Muscle layer of duodenum (tissue), 2 donors: ENCODE data around the gene ADAMTS7.
"Not testable (repeated sequence)": the region's sequence is repeated elsewhere in the genome, so short reads cannot be mapped to it uniquely, and the experiment has no call there.

Source experiments
- H3K27ac ChIP-seq: one replicate; pipeline ENCODE4 v1.7.0; 2013; ENCODE audit warnings: mild to moderate bottlenecking, low read length
- H3K27me3 ChIP-seq: one replicate; pipeline ENCODE4 v1.7.0; 2013; ENCODE audit warnings: low read depth, mild to moderate bottlenecking, control low read depth, low read length
- H3K36me3 ChIP-seq, 2 donors: one replicate each; pipeline ENCODE4 v1.7.0; 2013; ENCODE audit warnings: low read length in 2 of 2, control low read depth in 1 of 2, mild to moderate bottlenecking in 1 of 2; ENCODE audit not compliant: insufficient read depth in 2 of 2, control insufficient read depth in 1 of 2
- H3K4me1 ChIP-seq, 2 donors: one replicate each; pipeline ENCODE4 v1.7.0; 2013; ENCODE audit warnings: low read length in 2 of 2, mild to moderate bottlenecking in 2 of 2, control low read depth in 1 of 2, moderate library complexity in 1 of 2; ENCODE audit not compliant: insufficient read depth in 2 of 2, control insufficient read depth in 1 of 2
- H3K4me3 ChIP-seq, 2 donors: one replicate each; pipeline ENCODE4 v1.7.0; 2013; ENCODE audit warnings: low read length in 2 of 2, low read depth in 1 of 2, mild to moderate bottlenecking in 1 of 2
- H3K9me3 ChIP-seq, 2 donors: one replicate each; pipeline ENCODE4 v1.7.0; 2013; ENCODE audit warnings: low read length in 2 of 2, control low read depth in 1 of 2, mild to moderate bottlenecking in 1 of 2; ENCODE audit not compliant: control insufficient read depth in 1 of 2
- donor health status: healthy.

The ADAMTS7 gene

DNA sequence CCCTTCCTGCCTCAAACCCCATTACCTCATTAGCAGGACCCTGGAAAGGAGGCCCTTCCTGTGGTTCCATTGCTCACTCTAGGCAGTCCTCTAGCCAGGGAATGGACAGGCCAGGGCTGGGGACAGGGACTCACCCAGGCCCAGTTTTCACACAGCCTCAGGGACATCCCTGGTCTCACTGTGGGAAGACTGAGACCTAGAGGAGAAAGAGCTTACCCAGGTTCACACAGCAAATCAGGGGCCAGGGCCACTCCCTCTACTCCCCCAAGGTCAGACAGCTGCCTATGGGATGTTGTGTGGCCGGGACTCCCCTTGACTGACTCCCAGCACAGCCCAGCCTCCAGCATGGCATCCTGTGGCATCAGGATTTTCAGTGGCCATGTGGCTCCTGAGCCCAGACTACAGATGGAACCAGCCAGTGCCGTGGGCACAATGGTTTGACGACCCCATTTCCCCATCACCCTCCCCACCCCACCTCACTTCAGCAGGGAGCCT lies 49.3 kb downstream of the ADAMTS7 start:
- H3K27me3 ChIP-seq, result no peaks in the 10 kb centered on the region
- H3K4me1 ChIP-seq, result peaks cover 0 to 12% of the 10 kb centered on the region in 2 donors
- H3K36me3 ChIP-seq, result no peaks in the 10 kb centered on the region
- no peak overlapping the region for H3K4me3 ChIP-seq
- H3K27ac ChIP-seq, result no peak overlapping the region
- H3K9me3 ChIP-seq, result no peaks in the 10 kb centered on the region

DNA sequence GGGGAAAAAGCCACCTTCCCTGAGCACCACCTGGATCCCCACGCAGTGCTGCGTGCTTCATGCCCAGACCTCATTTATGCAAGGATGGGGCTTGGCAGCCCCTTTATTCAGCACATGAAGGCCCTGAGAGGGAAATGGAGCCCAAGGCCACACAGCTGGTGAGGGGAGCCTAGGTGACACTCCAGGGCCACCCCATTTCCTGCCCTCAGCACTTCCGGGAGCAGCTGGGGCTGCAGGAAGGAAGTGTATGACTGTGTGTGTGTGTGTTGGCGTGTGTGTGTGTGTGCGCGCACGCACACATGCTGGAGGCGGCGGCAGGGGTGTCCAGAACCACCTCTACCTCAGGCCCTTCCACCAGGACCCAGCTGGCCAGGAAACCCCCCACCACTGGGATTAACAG lies 49.8 kb downstream of the ADAMTS7 start:
- peaks cover 0 to 16% of the 10 kb centered on the region in 2 donors for H3K4me1 ChIP-seq
- not testable (repeated sequence) for H3K27me3 ChIP-seq, H3K36me3 ChIP-seq, H3K4me3 ChIP-seq, H3K9me3 ChIP-seq, H3K27ac ChIP-seq

DNA sequence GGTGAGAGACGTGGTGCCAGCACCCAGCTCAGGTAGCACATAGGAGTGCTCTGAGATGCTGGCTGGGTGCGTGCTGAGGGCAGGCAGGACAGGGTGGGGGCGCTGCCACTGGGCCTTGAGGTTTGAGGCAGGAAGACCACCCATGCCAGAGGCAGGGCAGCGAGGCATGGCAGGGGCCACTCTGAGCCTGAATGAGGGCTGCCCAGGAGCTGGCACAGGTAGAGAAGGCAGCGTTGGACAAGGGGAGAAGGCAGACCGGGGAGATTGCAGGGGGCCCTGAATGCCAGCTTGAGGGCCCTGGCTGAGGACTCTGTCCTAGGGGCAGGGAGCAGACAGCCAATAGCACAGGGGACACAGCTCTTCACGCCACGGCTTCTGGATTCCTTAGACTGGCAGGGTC lies 50.2 kb downstream of the ADAMTS7 start:
- Histone ChIP-seq H3K4me3 (no peak overlapping the region), H3K4me1 (peaks cover 0 to 16% of the 10 kb centered on the region in 2 donors), H3K27me3 (no peaks in the 10 kb centered on the region), H3K27ac (no peak overlapping the region), H3K36me3 (no peaks in the 10 kb centered on the region), H3K9me3 (no peaks in the 10 kb centered on the region)

DNA sequence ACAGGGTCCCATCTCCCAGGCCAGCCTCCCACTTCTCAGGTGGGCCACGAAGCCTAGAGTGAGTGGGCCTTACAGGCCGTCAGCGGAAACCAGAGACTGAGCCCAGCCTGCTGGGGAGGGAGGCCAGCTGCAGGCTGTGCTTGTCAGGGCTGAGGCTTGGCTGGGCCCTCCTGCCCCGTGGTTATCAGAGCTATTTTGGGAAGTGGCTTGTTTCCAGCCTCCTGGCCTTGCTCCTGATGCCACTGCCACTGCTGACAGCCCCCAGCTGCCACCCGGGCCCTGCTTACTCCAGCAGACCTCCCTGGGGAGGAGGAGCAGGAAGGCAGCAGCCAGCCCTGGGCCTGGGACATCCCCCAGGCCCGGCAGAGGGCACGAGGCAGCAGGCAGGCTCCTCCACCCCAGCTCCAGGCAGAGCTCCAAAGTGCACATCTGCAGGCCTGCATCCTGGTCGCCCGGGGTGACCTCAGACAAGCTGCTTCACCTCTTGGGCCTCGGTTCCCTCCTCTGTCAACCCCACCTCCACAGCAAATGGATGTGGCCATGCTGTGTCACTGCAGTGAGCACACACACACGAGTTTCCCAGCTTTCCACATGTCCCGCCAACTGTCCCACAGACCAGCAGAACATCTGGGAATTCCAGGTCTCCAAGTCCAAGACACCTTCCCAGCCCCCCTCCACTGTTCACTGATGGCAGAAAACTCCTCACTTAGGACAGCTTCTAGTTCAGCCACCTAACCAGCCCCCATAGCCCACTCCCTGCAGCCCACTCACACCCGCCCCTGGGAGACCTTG lies 51.0 kb downstream of the ADAMTS7 start:
- not testable (repeated sequence) for H3K9me3 ChIP-seq, H3K4me3 ChIP-seq, H3K27ac ChIP-seq, H3K36me3 ChIP-seq, H3K27me3 ChIP-seq
- H3K4me1 ChIP-seq, result peaks cover 0 to 16% of the 10 kb centered on the region in 2 donors

DNA sequence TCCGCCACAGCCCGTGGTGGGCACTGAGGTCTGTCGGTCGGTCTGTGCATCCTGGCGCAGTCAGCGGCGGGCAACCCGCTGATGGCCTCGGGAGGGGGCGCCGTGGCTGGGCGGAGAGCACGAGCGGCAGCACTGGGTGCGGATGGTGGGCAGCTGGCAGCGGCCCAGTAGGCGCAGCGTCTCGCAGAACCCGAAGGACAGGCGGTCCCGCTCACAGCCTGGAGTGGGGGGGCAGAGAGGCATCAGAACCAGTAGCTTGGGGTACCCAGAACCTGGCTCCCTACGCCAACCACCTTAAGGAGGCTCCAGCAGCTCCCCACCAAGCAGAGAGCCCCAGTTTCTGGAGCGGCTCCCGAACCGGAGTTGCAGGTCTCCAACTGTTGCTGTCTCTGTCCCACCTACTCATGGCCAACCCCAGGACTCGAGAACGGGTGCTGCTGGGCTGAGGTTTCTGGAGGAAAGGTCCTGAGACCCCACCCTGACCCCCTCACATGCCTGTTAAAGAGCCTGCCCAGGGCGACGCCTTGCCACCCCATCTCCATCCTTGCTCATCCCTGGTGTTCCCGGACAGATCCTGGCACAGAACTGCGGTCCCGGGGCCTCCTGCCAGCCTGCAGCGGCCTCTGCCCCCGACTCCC lies 51.8 kb downstream of the ADAMTS7 start:
- H3K36me3 ChIP-seq, H3K27me3 ChIP-seq, H3K27ac ChIP-seq, H3K4me3 ChIP-seq, H3K9me3 ChIP-seq: not testable (repeated sequence)
- H3K4me1 ChIP-seq, result peaks cover 0 to 16% of the 10 kb centered on the region in 2 donors

DNA sequence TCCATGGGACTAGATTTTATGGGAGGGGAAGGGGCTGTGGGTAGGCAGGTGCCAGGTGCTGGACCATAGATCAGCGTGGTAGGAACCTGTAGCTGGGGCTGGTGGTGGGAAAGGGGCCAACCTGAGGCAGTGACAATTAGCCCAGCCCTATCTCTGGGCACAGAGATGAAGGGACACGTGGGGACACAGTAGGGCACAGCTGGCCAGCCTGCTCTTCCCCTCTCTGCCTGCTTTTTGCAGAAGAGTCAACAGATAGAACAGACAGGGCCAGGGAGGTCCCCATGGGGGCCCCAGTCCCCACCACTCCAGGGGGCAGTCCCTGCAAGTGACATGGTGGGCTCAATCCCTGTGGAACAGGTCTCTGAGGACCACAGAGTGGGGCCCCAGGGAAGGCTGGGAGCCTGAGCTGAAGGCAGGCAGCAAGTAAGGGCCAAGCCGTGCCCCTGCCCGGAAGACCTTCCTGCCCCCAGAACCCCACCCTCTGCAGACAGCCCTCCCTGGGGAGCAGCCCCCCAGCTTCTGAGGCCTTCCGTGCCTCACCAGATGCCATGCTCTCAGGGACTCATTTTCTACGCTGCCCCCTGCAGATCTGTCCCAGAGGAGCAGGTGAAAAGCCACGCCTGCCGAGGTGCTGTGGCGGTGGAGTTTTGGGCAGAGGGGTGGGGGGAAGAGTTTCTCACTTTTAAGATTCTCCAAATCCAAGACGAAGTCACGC lies 52.6 kb downstream of the ADAMTS7 start:
- not testable (repeated sequence) for H3K9me3 ChIP-seq, H3K36me3 ChIP-seq, H3K27ac ChIP-seq, H3K27me3 ChIP-seq, H3K4me3 ChIP-seq
- peaks cover 0 to 16% of the 10 kb centered on the region in 2 donors for H3K4me1 ChIP-seq

DNA sequence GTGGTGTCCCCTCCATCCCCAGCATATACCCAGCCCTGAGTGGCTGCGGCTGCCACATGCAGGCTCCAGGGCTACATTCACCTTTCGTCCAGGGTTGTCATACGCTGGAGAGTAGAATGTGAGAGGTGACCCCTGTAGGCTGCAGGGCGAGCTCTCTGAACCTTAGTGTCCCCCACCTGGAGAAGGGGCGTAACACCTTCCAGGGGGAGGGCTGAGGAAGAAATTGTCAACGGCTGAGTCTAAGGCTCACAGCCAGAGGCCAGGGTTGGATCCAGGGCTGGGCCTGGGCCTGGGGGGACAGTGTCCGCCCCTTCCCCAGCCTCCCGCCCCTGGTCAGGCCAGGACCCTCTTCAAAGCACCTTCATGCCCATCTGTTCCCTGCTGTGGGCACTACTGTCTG lies 53.2 kb downstream of the ADAMTS7 start:
- H3K36me3 ChIP-seq, H3K9me3 ChIP-seq, H3K27ac ChIP-seq, H3K27me3 ChIP-seq, H3K4me3 ChIP-seq: not testable (repeated sequence)
- peaks cover 0 to 16% of the 10 kb centered on the region in 2 donors for H3K4me1 ChIP-seq

DNA sequence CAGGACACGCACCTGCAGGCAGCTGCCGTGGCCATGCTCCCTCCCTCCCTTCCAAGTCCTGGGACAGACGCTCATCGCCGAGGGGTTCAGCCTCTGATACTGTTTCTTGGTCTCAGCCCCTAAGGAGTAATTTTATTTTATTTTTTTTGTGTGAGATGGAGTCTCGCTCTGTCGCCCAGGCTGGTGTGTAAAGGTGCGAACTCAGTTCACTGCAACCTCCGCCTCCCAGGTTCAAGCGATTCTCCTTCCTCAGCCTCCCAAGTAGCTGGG lies 53.7 kb downstream of the ADAMTS7 start:
- Histone ChIP-seq H3K4me3 (no peak overlapping the region), H3K27ac (no peak overlapping the region), H3K4me1 (peaks cover 0 to 16% of the 10 kb centered on the region in 2 donors), H3K36me3 (no peaks in the 10 kb centered on the region), H3K9me3 (no peaks in the 10 kb centered on the region), H3K27me3 (no peaks in the 10 kb centered on the region)

DNA sequence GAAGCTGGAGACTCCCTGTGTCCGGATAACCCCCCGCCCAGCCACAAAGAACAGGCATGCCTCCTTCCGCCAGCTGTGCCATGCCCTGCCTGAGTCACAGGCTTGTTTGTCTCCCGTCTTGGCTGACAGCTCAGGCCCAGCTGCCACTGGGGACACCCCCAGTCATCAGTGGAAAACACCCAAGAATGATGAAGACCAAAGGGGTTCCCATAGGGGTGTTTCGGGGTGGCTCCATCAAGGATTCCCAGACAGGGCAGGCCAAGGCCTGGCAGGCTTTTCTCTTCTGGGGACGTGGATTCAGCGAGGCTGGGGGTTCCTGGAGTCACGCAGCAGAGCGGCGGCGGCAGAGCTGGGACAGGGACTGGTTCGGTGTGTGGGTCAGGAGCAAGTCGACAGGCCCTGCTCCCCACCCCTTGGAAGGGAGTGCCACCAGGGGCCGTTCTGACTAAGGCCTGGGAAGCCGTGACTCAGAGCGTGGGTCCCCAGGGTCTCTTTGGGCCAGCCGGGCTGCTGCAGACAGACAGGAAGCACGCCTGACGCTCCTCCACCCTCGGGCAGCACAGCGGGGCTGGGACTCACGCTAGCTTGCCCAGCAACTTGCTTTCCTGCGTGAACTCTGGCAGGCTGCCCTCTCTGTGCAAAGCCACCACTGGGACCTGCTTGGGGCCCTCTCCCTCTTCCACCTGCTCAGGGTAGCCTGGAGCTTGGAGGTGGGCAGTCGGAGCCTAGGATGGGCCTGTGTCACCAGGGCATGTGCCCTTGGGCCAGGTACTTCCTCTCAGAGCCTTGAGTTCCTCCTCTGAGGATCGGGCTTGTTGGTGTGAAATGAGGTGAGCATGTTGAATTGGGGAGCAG lies 54.3 kb downstream of the ADAMTS7 start:
- not testable (repeated sequence) for H3K27ac ChIP-seq, H3K27me3 ChIP-seq, H3K36me3 ChIP-seq, H3K9me3 ChIP-seq, H3K4me3 ChIP-seq
- H3K4me1 ChIP-seq, result peaks cover 0 to 16% of the 10 kb centered on the region in 2 donors

DNA sequence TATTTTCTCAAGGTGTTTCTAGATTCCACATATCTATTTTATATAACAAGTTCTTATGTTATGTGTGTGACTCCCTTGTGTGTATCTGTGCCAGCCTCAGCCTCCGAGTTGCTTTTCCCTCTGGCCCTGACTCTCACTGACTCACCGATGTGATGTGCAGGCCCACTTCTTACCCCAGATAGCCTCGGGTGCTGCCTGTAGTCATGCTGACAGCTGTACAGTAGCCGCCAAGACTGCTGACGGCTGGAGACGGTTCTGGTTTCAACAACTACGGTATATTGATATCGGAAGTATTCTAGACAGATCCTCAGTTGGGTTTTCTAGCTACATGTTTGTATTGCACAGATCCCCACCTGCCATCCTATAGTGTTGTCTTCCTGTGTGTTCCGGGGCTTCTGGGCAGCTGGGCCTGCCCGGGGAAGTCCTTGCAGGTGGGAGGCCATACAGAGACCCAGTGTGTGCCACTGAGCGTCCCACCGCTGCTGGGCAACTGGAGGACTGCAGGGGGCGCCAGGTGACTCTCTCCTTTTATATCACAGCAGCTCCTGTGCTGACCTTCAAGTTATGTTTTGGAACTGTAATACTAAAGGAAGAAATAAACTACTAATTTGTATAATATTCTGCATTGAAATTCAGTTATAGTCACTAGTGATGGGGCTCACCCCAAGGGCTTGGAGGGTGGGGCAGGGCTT lies 55.2 kb downstream of the ADAMTS7 start:
- H3K9me3 ChIP-seq, H3K27ac ChIP-seq, H3K4me3 ChIP-seq, H3K36me3 ChIP-seq, H3K27me3 ChIP-seq: not testable (repeated sequence)
- peaks cover 0 to 21% of the 10 kb centered on the region in 2 donors for H3K4me1 ChIP-seq
